A549 (cell line): ENCODE results near the gene TMEM54. TPM values are rescaled to one million over a fixed set of nuclear protein-coding genes. Genes with fewer than 3 reads are reported as not detected.

ENCODE experiments used
- ATAC-seq, 2 experiments: fragments of 200-7000 bp in 1 of 2; fragments of >200 bp in 1 of 2; cut with Nextera tagmentation in 1 of 2; cut with Tn5 transposase in 1 of 2; 3 replicates each; pipeline versions ENCODE4 v1.8.0 to v1.9.1; 2018 to 2020; ENCODE audit warnings: mild to moderate bottlenecking in 1 of 2, moderate library complexity in 1 of 2
- CTCF ChIA-PET: fragments of 300-600 bp; sonication (Branson Sonifier 250); formaldehyde crosslinking; extraction: SDS; loops from one replicate; lab custom pipeline; 2021; ENCODE audit warnings: antibody characterized with exemption, inconsistent platforms; lab: Yijun Ruan, JAX
- POLR2A ChIA-PET: fragments of 350-600 bp; formaldehyde crosslinking; extraction: SDS; loops from one replicate; lab custom pipeline; 2021; ENCODE audit warnings: antibody characterized with exemption, inconsistent platforms; lab: Yijun Ruan, JAX
- DNase-seq, 2 experiments: peaks; one replicate each; pipeline versions ENCODE4 v3.0.0 to v3.0.0-alpha.2; 2011 to 2016; ENCODE audit warnings: low read depth in 1 of 2, low spot score in 1 of 2
- FAIRE-seq: peaks from 2 replicates; lab custom pipeline; 2011; peaks lifted over from hg19 to GRCh38; lab: Jason Lieb, UNC
- H3K27ac ChIP-seq, 2 experiments: fragments of >200 bp; sonication (Bioruptor Twin); formaldehyde crosslinking; 3 replicates each; pipeline ENCODE4 v1.5.1; 2016 to 2017
- H3K4me1 ChIP-seq: fragments of >200 bp; sonication (Bioruptor Twin); formaldehyde crosslinking; 3 replicates; pipeline ENCODE4 v1.6.1; 2016
- H3K4me2 ChIP-seq: fragments of >200 bp; sonication (Bioruptor Twin); formaldehyde crosslinking; 3 replicates; pipeline ENCODE4 v1.6.1; 2016
- H3K4me3 ChIP-seq: fragments of >200 bp; sonication (Bioruptor Twin); formaldehyde crosslinking; 3 replicates; pipeline ENCODE4 v1.5.1; 2016
- H3K9me3 ChIP-seq: fragments of >200 bp; sonication (Bioruptor Twin); formaldehyde crosslinking; 3 replicates; pipeline ENCODE4 v1.6.1; 2016
- E2F6 ChIP-seq: IDR thresholded peaks from 2 replicates; pipeline ENCODE4 v1.6.1; 2012; ENCODE audit warnings: low read depth, borderline replicate concordance
- EHMT2 ChIP-seq: fragments of 200-600 bp; sonication (generic); IDR thresholded peaks from 2 replicates; pipeline ENCODE4 v1.6.1; 2016; ENCODE audit warnings: antibody characterized with exemption, low read depth, mild to moderate bottlenecking, moderate library complexity
- FOSB ChIP-seq: fragments of 250-450 bp; sonication (Bioruptor Pico); IDR thresholded peaks from 2 replicates; pipeline ENCODE4 v1.5.0; 2020; ENCODE audit warnings: mild to moderate bottlenecking, moderate library complexity
- HOXB13 ChIP-seq: fragments of 250-450 bp; sonication (Bioruptor Pico); IDR thresholded peaks from 2 replicates; pipeline ENCODE4 v1.5.0; 2020; ENCODE audit warnings: low read depth, mild to moderate bottlenecking, moderate library complexity
- JUN ChIP-seq, 2 experiments: fragments of >200 bp; sonication (Bioruptor Twin); formaldehyde crosslinking; IDR thresholded peaks; 2 replicates in 1 of 2; 3 replicates in 1 of 2; pipeline ENCODE4 v1.6.1; 2016 to 2017
- MAX ChIP-seq: IDR thresholded peaks from 2 replicates; pipeline ENCODE4 v1.6.1; 2012
- RAD21 ChIP-seq, 2 experiments: fragments of >200 bp in 1 of 2; sonication (Bioruptor Twin) in 1 of 2; formaldehyde crosslinking in 1 of 2; IDR thresholded peaks in 1 of 2; conservative IDR thresholded peaks in 1 of 2; 2 replicates in 1 of 2; 3 replicates in 1 of 2; pipeline ENCODE4 v1.6.1; 2012 to 2018; ENCODE audit warnings: inconsistent platforms in 1 of 2
- RCOR1 ChIP-seq: fragments of 150-350 bp; IDR thresholded peaks from 2 replicates; pipeline ENCODE4 v1.6.1; 2014; ENCODE audit warnings: antibody characterized with exemption, low read length, low read depth
- SMC3 ChIP-seq: fragments of >200 bp; sonication (Bioruptor Twin); formaldehyde crosslinking; IDR thresholded peaks from 3 replicates; pipeline ENCODE4 v1.6.1; 2018; ENCODE audit warnings: inconsistent platforms
- ZFP36 ChIP-seq: fragments of 450-650 bp; IDR thresholded peaks from 2 replicates; pipeline ENCODE4 v1.6.1; 2014; ENCODE audit warnings: borderline replicate concordance; ENCODE audit not compliant: partially characterized antibody
- WGBS: methylation state at CpG from one replicate; pipeline ENCODE4 v1.1.6; 2017; ENCODE audit errors: missing lambda C conversion rate; 5-methylcytosine and 5-hydroxymethylcytosine counted together
- polyA plus RNA-seq, 4 experiments: library from polyadenylated mRNA; depleted of rRNA in 3 of 4; stranded (reverse); fragments of >200 nt; fragmentation: RNase III in 1 of 4; extraction: RNeasy Plus Mini Kit Qiagen cat#74134 plus additional on column Dnase treatment in 1 of 4; gene quantifications; 2 replicates in 3 of 4; 3 replicates in 1 of 4; pipeline ENCODE4 v1.2.3, GENCODE V29; 2011 to 2017
- TF ChIP-seq, protein P1 (sequence below): IDR thresholded peaks from 2 replicates; pipeline ENCODE4 v1.6.1; 2012
- TF ChIP-seq, protein P2 (sequence below): fragments of >200 bp; sonication (Bioruptor Twin); formaldehyde crosslinking; IDR thresholded peaks from 3 replicates; pipeline ENCODE4 v1.5.1; 2016

The TMEM54 gene
- polyA plus RNA-seq, 2 of the 4 experiments (the other 2 are of a cell fraction), result 22.1 to 29.7 TPM

GRCh38 chr1:32894019-32894600, 7.1 kb downstream of the TMEM54 start:
- no peak for ATAC-seq
- Histone ChIP-seq H3K4me3 (no peak overlapping the region; the same call in 2 of the 3 replicates), H3K9me3 (no peaks in the 10 kb centered on the region), H3K4me1 (0 out of 3 replicates have a peak, but pooled peaks cover 3% of the 10 kb centered on the region), H3K27ac (peak overlapping the region in 1 of 2 experiments; percentile 88; a peak in 3 of 6 replicates), H3K4me2 (peak overlapping the region; percentile 99)
- no peak for FAIRE-seq
- DNase-seq, result no peak
- TF ChIP-seq, protein P1, sequence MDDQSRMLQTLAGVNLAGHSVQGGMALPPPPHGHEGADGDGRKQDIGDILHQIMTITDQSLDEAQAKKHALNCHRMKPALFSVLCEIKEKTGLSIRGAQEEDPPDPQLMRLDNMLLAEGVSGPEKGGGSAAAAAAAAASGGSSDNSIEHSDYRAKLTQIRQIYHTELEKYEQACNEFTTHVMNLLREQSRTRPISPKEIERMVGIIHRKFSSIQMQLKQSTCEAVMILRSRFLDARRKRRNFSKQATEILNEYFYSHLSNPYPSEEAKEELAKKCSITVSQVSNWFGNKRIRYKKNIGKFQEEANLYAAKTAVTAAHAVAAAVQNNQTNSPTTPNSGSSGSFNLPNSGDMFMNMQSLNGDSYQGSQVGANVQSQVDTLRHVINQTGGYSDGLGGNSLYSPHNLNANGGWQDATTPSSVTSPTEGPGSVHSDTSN, result no peak
- no peak for TF ChIP-seq ZFP36
- TF ChIP-seq, protein P2, sequence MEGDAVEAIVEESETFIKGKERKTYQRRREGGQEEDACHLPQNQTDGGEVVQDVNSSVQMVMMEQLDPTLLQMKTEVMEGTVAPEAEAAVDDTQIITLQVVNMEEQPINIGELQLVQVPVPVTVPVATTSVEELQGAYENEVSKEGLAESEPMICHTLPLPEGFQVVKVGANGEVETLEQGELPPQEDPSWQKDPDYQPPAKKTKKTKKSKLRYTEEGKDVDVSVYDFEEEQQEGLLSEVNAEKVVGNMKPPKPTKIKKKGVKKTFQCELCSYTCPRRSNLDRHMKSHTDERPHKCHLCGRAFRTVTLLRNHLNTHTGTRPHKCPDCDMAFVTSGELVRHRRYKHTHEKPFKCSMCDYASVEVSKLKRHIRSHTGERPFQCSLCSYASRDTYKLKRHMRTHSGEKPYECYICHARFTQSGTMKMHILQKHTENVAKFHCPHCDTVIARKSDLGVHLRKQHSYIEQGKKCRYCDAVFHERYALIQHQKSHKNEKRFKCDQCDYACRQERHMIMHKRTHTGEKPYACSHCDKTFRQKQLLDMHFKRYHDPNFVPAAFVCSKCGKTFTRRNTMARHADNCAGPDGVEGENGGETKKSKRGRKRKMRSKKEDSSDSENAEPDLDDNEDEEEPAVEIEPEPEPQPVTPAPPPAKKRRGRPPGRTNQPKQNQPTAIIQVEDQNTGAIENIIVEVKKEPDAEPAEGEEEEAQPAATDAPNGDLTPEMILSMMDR, result no peak
- ChIA-PET POLR2A (interaction anchor here (0.5 kb wide), 1 partner anchor 195 kb away, joined by 3 read pairs; no protein-coding TSS in a partner anchor), CTCF (interaction anchor here (0.6 to 3.8 kb wide), 9 partner anchors 9 to 163 kb away, joined by 3 to 15 read pairs (median 3); partner anchors contain the start of gene FNDC5)
- no CpG with 5 or more reads among the region's 8 CpGs for WGBS

DNA sequence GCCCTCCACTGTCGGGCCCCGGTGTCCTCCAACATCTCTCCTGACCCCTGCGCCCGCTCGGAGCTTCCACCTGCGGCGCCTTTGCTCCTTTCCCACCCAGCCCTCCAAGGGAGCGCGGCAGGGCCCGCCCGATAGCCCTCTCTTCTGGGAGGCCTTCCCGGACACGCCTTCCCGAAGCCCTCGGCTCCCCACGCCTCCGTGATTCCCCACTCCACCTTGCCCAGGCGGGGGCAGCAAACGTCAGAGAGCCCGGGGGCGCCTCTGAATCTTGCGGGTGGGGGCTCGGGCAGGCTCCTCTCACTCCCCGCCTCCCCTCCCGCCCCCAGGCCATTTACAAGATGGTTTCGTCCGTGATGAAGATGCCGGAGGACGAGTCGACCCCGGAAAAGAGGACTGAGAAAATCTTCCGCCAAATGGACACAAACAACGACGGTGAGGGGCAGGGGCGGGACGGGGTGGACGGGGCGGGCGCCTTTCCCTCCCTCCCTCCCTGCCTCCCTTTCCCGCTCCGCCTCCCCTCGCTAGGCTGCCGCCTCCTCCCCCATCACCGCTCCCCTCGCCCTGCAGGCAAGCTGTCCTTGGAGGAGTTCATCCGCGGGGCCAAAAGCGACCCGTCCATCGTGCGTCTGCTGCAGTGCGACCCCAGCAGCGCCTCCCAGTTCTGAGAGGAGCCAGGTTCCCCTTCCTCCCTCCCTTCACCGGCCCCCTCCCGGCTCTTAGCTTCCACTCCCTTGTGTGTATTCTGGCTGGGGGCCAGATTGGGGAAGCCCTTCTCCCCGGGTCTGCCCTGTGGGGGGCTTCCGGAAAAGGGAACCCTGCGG, 7.8 kb downstream of the TMEM54 start:
- FAIRE-seq (no peak), DNase-seq (peak; percentile 38 to 41), ATAC-seq (peak; percentile 59 to 75)
- Histone ChIP-seq H3K4me1 (0 out of 3 replicates have a peak, but pooled peaks cover 3% of the 10 kb centered on the region), H3K4me3 (peak overlapping the region; percentile 55), H3K27ac (peak overlapping the region; percentile 72 to 88), H3K9me3 (no peaks in the 10 kb centered on the region), H3K4me2 (peak overlapping the region; percentile 99)
- POLR2A ChIA-PET, result interaction anchor here (0.5 kb wide), 1 partner anchor 196 kb away, joined by 3 read pairs; no protein-coding TSS in a partner anchor
- TF ChIP-seq, protein P1, result no peak
- TF ChIP-seq EHMT2 (no peak), SMC3 (0 out of 3 replicates have a peak, but pooled peaks have one; percentile 23), MAX (peak; percentile 19; the same call in 1 of the 2 replicates), FOSB (no peak), JUN (IDR thresholded peaks at IDR 0.05) (no peak), HOXB13 (CRISPR knock-in tag) (no peak), RAD21 (conservative IDR thresholded peaks at IDR 0.05 in 1 of 2, IDR thresholded peaks at IDR 0.05 in 1 of 2) (peak in 1 of 2 experiments; percentile 35; a peak in 1 of 5 replicates), RCOR1 (no peak), E2F6 (no peak)
- TF ChIP-seq, protein P2, result peak; percentile 40
- 14% methylated on average over 28 of the region's 58 CpGs for WGBS
- CTCF ChIA-PET, result interaction anchor here (0.6 to 3.8 kb wide), 27 partner anchors 8 to 410 kb away, joined by 3 to 15 read pairs (median 4); partner anchors contain the start of gene TMEM54
